Measurements from ENCODE around the gene MYH14. TPM values are rescaled to one million over a fixed set of nuclear protein-coding genes. Genes with fewer than 3 reads are reported as not detected.

MYH14 gene
- total and polyA plus RNA-seq, 10 of the 15 experiments (the other 5 are each of a cell fraction or from before 2014, with no cell fraction given) = 0.06 to 0.69 (median 0.15) TPM; not detected in 4

- TF ChIP-seq ZNF592 (IDR thresholded peaks at IDR 0.05) (no peak), NFIC (IDR thresholded peaks at IDR 0.05; ENCODE audit: low read depth, low read length) (no peak)
Measured at GRCh38 chr19:50328224-50328872, 124.9 kb downstream of the MYH14 start (continued).

- DNase-seq (ENCODE audit: low read depth, low spot score) = no peak
- FAIRE-seq = no peak
- no peak overlapping the region for H2AFZ ChIP-seq (ENCODE audit: control insufficient read depth, low read depth, low read length)
Measured at GRCh38 chr19:50328873-50329145, 125.4 kb downstream of the MYH14 start.

More at GRCh38 chr19:50328873-50329145, 125.4 kb downstream of the MYH14 start:
- ATAC-seq = no peak
- Histone ChIP-seq H3K9me3 (replicated peaks; ENCODE audit: control insufficient read depth, insufficient read depth, low read length) (no peaks in the 10 kb centered on the region; the same call in 2 of the 3 replicates), H4K20me1 (ENCODE audit: control insufficient read depth, insufficient read depth) (peaks cover 4% of the 10 kb centered on the region; the same call in 1 of the 2 replicates), H3K4me1 (ENCODE audit: control insufficient read depth, insufficient read depth, low read length) (peaks cover 31% of the 10 kb centered on the region), H3K79me2 (ENCODE audit: control insufficient read depth, insufficient read depth, low read length) (no peaks in the 10 kb centered on the region), H3K36me3 (ENCODE audit: control insufficient read depth in 2 of 2, insufficient read depth in 2 of 2, low read length in 1 of 2) (no peaks in the 10 kb centered on the region; a peak in 1 of 4 replicates), H3K4me3 (no peak overlapping the region), H3K27me3 (replicated peaks in 1 of 2; ENCODE audit: control insufficient read depth in 2 of 2, insufficient read depth in 2 of 2, low read length in 1 of 2) (peaks cover 2 to 16% of the 10 kb centered on the region in 2 experiments; a peak in 3 of 4 replicates), H3K4me2 (ENCODE audit: control insufficient read depth, insufficient read depth) (no peak overlapping the region; the same call in 1 of the 2 replicates), H3K27ac (ENCODE audit: control insufficient read depth, insufficient read depth) (no peak overlapping the region), H3K9ac (ENCODE audit: control insufficient read depth, insufficient read depth, low read length) (no peak overlapping the region)
- 1% methylated on average over 25 of the region's 40 CpGs for WGBS (ENCODE audit: insufficient coverage, insufficient replicate concordance, low lambda C conversion rate, missing lambda C conversion rate)
- in situ Hi-C loops (cut with MboI) = loop anchor here (25.0 kb wide), 1 partner anchor 1033 kb away; the partner anchor contains the start of genes CLDND2, ETFB and NKG7
- ChIA-PET RAD21 (ENCODE audit: unreplicated experiment) (interaction anchor here (0.6 to 2.1 kb wide), 22 partner anchors 12 to 492 kb away, joined by 3 to 36 read pairs (median 4); no protein-coding TSS in a partner anchor), CTCF (interaction anchor here (0.6 to 1.6 kb wide), 11 partner anchors 10 to 180 kb away, joined by 3 to 5 read pairs (median 4); partner anchors contain the start of gene NR1H2), SMC1A (ENCODE audit: uncharacterized antibody, unreplicated experiment) (interaction anchor here (0.8 to 1.9 kb wide), 6 partner anchors 10 to 74 kb away, joined by 3 to 20 read pairs (median 4); no protein-coding TSS in a partner anchor), POLR2A (interaction anchor here (0.6 to 2.1 kb wide), 11 partner anchors 9 to 1453 kb away, joined by 3 to 38 read pairs (median 5); partner anchors contain the start of gene AP2A1)
- TF ChIP-seq RFX5 (IDR thresholded peaks at IDR 0.05; ENCODE audit: low read depth, low read length) (no peak), CTCF (IDR thresholded peaks at IDR 0.05 in 2 of 3, conservative IDR thresholded peaks at IDR 0.05 in 1 of 3; ENCODE audit: control insufficient read depth in 2 of 3, extremely low read depth in 1 of 3, insufficient read depth in 1 of 3, low read depth in 3 of 3, low read length in 3 of 3) (peak in 1 of 3 experiments; percentile 32; a peak in 1 of 6 replicates), ZBTB33 (IDR thresholded peaks at IDR 0.05) (no peak), BHLHE40 (IDR thresholded peaks at IDR 0.05; ENCODE audit: borderline replicate concordance in 1 of 2, low read depth in 2 of 2, low read length in 1 of 2) (0 out of 4 replicates have a peak, but pooled peaks of 1 of the 2 experiments have one; percentile 1)
- no TSS peak for BruUV-seq (replicated peaks)
- intact Hi-C loops (cut with micrococcal nuclease; ENCODE audit: unreplicated experiment) = no loop called here

Data from GM12878 (cell line).